GM12874 (cell line): Measurements from ENCODE around the gene PPIL4.

Experiments
- TF ChIP-seq, protein P1 (sequence below): IDR thresholded peaks from 2 replicates; pipeline ENCODE4 v1.5.1; 2011; ENCODE audit warnings: low read depth, mild to moderate bottlenecking, control low read depth, low read length, moderate library complexity; ENCODE audit not compliant: insufficient read depth

Gene PPIL4

DNA sequence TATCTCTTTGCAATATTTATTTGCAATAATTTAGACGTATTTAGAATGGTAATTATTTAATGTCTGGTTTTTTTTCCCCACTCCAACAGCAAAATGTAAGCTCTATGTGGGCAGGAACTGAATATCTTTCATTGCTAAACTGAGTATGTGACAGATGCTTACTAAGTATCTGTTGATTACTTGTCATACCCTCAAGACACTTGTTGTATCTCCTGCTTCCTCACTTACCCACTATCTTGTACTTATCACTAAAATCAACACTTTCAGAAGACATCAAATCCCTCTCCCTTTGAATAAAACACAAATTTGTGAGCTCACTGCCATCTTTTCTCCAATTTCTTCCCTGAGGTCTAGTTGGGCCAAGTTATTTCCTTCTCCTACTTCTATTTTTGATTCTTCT is 30.3 kb downstream of the PPIL4 start:
- TF ChIP-seq, protein P1, sequence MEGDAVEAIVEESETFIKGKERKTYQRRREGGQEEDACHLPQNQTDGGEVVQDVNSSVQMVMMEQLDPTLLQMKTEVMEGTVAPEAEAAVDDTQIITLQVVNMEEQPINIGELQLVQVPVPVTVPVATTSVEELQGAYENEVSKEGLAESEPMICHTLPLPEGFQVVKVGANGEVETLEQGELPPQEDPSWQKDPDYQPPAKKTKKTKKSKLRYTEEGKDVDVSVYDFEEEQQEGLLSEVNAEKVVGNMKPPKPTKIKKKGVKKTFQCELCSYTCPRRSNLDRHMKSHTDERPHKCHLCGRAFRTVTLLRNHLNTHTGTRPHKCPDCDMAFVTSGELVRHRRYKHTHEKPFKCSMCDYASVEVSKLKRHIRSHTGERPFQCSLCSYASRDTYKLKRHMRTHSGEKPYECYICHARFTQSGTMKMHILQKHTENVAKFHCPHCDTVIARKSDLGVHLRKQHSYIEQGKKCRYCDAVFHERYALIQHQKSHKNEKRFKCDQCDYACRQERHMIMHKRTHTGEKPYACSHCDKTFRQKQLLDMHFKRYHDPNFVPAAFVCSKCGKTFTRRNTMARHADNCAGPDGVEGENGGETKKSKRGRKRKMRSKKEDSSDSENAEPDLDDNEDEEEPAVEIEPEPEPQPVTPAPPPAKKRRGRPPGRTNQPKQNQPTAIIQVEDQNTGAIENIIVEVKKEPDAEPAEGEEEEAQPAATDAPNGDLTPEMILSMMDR, result no peak

DNA sequence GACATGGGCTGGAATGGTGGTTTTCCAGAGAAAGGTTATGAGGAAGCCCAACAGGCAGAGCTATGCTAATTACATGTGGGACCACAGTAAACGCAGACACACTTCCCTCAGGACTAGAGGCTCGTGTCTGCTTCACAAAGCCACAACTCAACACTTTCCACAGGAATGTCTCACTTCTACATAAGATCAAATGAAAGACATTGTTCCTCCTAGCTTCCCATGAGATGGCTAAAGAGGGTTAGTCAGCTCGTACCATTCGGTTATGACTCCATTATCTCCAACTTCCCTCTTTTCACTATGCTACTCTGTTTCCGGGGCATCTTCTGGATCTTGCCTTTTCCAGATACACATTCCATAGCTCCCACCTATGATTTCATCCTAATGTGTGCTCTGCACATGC is 31.9 kb downstream of the PPIL4 start:
- TF ChIP-seq, protein P1, result no peak

DNA sequence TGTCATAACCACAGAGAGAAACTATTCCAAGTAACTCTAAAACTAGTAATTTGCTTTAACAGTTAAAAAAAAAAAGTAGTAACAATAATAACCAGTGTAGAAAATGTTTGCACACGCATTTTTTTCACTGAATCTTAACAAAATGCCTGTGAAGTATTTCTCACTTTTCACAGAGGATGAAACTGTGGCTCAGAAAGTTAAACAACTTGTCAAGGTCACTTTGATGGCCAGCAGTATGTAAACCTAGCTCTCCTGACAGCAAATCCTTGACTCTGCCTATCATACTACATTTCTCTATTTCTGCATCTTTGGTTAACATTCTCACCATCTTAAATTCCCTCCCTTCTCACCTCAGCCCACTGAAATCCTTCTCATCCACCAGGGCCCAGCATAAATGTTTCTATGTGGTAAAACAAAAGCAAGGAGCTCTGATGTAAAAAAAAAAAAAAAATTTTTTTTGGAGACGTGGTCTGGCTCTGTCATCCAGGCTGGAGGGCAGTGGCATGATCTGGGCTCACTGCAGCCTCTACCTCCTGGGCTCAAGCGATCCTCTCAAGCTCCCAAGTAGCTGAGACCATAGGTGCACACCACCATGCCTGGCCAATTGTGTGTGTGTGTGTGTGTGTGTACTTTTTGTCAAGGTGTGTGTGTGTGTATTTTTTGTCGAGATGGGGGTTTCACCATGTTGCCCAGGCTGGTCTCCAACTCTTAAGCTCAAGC is 34.9 kb downstream of the PPIL4 start:
- TF ChIP-seq, protein P1, result no peak

GRCh38 chr6:149508485-149508884 is 37.4 kb downstream of the PPIL4 start:
- TF ChIP-seq, protein P1, result no peak

- TF ChIP-seq, protein P1, result no peak
These were observed 42.0 kb downstream of the PPIL4 start for GRCh38 chr6:149503872-149504271.

- TF ChIP-seq, protein P1, result no peak
These were observed 42.6 kb downstream of the PPIL4 start for GRCh38 chr6:149503276-149503675.

GRCh38 chr6:149501768-149502167 is 44.1 kb downstream of the PPIL4 start:
- TF ChIP-seq, protein P1, result no peak
